ENCODE data around the gene BUB1B. TPM values are rescaled to one million over a fixed set of nuclear protein-coding genes. Genes with fewer than 3 reads are reported as not detected.

Gene BUB1B
- total RNA-seq, 1 donor from 2014 or later: 76.1 TPM

GRCh38 chr15:40252141-40252437, 91.2 kb downstream of the BUB1B start:
- intact Hi-C loops (cut with micrococcal nuclease): no loop called here
- Mint-ChIP-seq H3K9me3 (no peaks in the 10 kb centered on the region), H3K36me3 (ENCODE audit: low read depth) (no peaks in the 10 kb centered on the region), H3K4me3 (no peak overlapping the region), H3K27me3 (ENCODE audit: insufficient read depth) (peaks cover 37% of the 10 kb centered on the region), H3K27ac (no peak overlapping the region), H3K4me1 (ENCODE audit: low read depth) (peaks cover 5% of the 10 kb centered on the region)
- no peak for DNase-seq (ENCODE audit: low spot score)

GRCh38 chr15:40252438-40253166, 91.7 kb downstream of the BUB1B start:
- Mint-ChIP-seq H3K27me3 (ENCODE audit: insufficient read depth) (peaks cover 35% of the 10 kb centered on the region), H3K4me1 (ENCODE audit: low read depth) (peaks cover 5% of the 10 kb centered on the region), H3K9me3 (no peaks in the 10 kb centered on the region), H3K27ac (no peak overlapping the region), H3K4me3 (peak overlapping the region; percentile 77), H3K36me3 (ENCODE audit: low read depth) (no peaks in the 10 kb centered on the region)
- DNase-seq (ENCODE audit: low spot score): no peak
- intact Hi-C loops (cut with micrococcal nuclease): no loop called here

- H3K27me3 Mint-ChIP-seq (ENCODE audit: insufficient read depth): peaks cover 35% of the 10 kb centered on the region
- H3K4me3 Mint-ChIP-seq: peak overlapping the region; percentile 77
- H3K36me3 Mint-ChIP-seq (ENCODE audit: low read depth): no peaks in the 10 kb centered on the region
- intact Hi-C loops (cut with micrococcal nuclease): no loop called here
- no peaks in the 10 kb centered on the region for H3K9me3 Mint-ChIP-seq
- no peak for DNase-seq (ENCODE audit: low spot score)
- H3K4me1 Mint-ChIP-seq (ENCODE audit: low read depth): peaks cover 5% of the 10 kb centered on the region
- H3K27ac Mint-ChIP-seq: no peak overlapping the region
Observed at GRCh38 chr15:40253167-40253790, 92.4 kb downstream of the BUB1B start.

- Mint-ChIP-seq H3K36me3 (ENCODE audit: low read depth) (no peaks in the 10 kb centered on the region), H3K27me3 (ENCODE audit: insufficient read depth) (peaks cover 39% of the 10 kb centered on the region), H3K4me3 (no peak overlapping the region), H3K27ac (no peak overlapping the region), H3K4me1 (ENCODE audit: low read depth) (peaks cover 5% of the 10 kb centered on the region), H3K9me3 (no peaks in the 10 kb centered on the region)
- intact Hi-C loops (cut with micrococcal nuclease): no loop called here
- no peak for DNase-seq (ENCODE audit: low spot score)
Observed at GRCh38 chr15:40254452-40254851, 93.6 kb downstream of the BUB1B start.

- intact Hi-C loops (cut with micrococcal nuclease): no loop called here
- Mint-ChIP-seq H3K9me3 (no peaks in the 10 kb centered on the region), H3K4me3 (no peak overlapping the region), H3K27ac (no peak overlapping the region), H3K4me1 (ENCODE audit: low read depth) (peaks cover 5% of the 10 kb centered on the region), H3K36me3 (ENCODE audit: low read depth) (no peaks in the 10 kb centered on the region), H3K27me3 (ENCODE audit: insufficient read depth) (peaks cover 39% of the 10 kb centered on the region)
- no peak for DNase-seq (ENCODE audit: low spot score)
Observed at GRCh38 chr15:40255033-40255432, 94.2 kb downstream of the BUB1B start.

GRCh38 chr15:40256638-40257235, 95.9 kb downstream of the BUB1B start:
- Mint-ChIP-seq H3K4me3 (no peak overlapping the region), H3K27me3 (ENCODE audit: insufficient read depth) (peaks cover 37% of the 10 kb centered on the region), H3K4me1 (ENCODE audit: low read depth) (peaks cover 5% of the 10 kb centered on the region), H3K27ac (no peak overlapping the region), H3K36me3 (ENCODE audit: low read depth) (no peaks in the 10 kb centered on the region), H3K9me3 (no peaks in the 10 kb centered on the region)
- no peak for DNase-seq (ENCODE audit: low spot score)
- intact Hi-C loops (cut with micrococcal nuclease): no loop called here

GRCh38 chr15:40257656-40258450, 97.0 kb downstream of the BUB1B start:
- Mint-ChIP-seq H3K36me3 (ENCODE audit: low read depth) (no peaks in the 10 kb centered on the region), H3K9me3 (no peaks in the 10 kb centered on the region), H3K4me1 (ENCODE audit: low read depth) (peaks cover 4% of the 10 kb centered on the region), H3K27ac (no peak overlapping the region), H3K27me3 (ENCODE audit: insufficient read depth) (peaks cover 40% of the 10 kb centered on the region), H3K4me3 (no peak overlapping the region)
- no peak for DNase-seq (ENCODE audit: low spot score)
- intact Hi-C loops (cut with micrococcal nuclease): no loop called here

GRCh38 chr15:40258544-40258943, 97.7 kb downstream of the BUB1B start:
- intact Hi-C loops (cut with micrococcal nuclease): no loop called here
- Mint-ChIP-seq H3K27ac (no peak overlapping the region), H3K9me3 (no peaks in the 10 kb centered on the region), H3K27me3 (ENCODE audit: insufficient read depth) (peaks cover 33% of the 10 kb centered on the region), H3K4me1 (ENCODE audit: low read depth) (no peaks in the 10 kb centered on the region), H3K36me3 (ENCODE audit: low read depth) (no peaks in the 10 kb centered on the region), H3K4me3 (no peak overlapping the region)
- no peak for DNase-seq (ENCODE audit: low spot score)

- H3K36me3 Mint-ChIP-seq (ENCODE audit: low read depth): no peaks in the 10 kb centered on the region
- no peak overlapping the region for H3K4me3 Mint-ChIP-seq
- intact Hi-C loops (cut with micrococcal nuclease): no loop called here
- H3K4me1 Mint-ChIP-seq (ENCODE audit: low read depth): no peaks in the 10 kb centered on the region
- no peak overlapping the region for H3K27ac Mint-ChIP-seq
- H3K27me3 Mint-ChIP-seq (ENCODE audit: insufficient read depth): peaks cover 29% of the 10 kb centered on the region
- H3K9me3 Mint-ChIP-seq: no peaks in the 10 kb centered on the region
- no peak for DNase-seq (ENCODE audit: low spot score)
Observed at GRCh38 chr15:40259021-40259420, 98.2 kb downstream of the BUB1B start.

GRCh38 chr15:40263024-40263754, 102.3 kb downstream of the BUB1B start:
- intact Hi-C loops (cut with micrococcal nuclease): no loop called here
- Mint-ChIP-seq H3K36me3 (ENCODE audit: low read depth) (no peaks in the 10 kb centered on the region), H3K4me3 (no peak overlapping the region), H3K27ac (no peak overlapping the region), H3K27me3 (ENCODE audit: insufficient read depth) (peaks cover 19% of the 10 kb centered on the region), H3K4me1 (ENCODE audit: low read depth) (no peaks in the 10 kb centered on the region), H3K9me3 (no peaks in the 10 kb centered on the region)
- DNase-seq (ENCODE audit: low spot score): no peak

GRCh38 chr15:40264321-40265153, 103.7 kb downstream of the BUB1B start:
- intact Hi-C loops (cut with micrococcal nuclease): no loop called here
- Mint-ChIP-seq H3K9me3 (no peaks in the 10 kb centered on the region), H3K27me3 (ENCODE audit: insufficient read depth) (peaks cover 14% of the 10 kb centered on the region), H3K4me1 (ENCODE audit: low read depth) (no peaks in the 10 kb centered on the region), H3K27ac (no peak overlapping the region), H3K36me3 (ENCODE audit: low read depth) (no peaks in the 10 kb centered on the region), H3K4me3 (no peak overlapping the region)
- no peak for DNase-seq (ENCODE audit: low spot score)

- DNase-seq (ENCODE audit: low spot score): no peak
- no peak overlapping the region for H3K27ac Mint-ChIP-seq
- H3K4me3 Mint-ChIP-seq: no peak overlapping the region
- no peaks in the 10 kb centered on the region for H3K9me3 Mint-ChIP-seq
- H3K4me1 Mint-ChIP-seq (ENCODE audit: low read depth): no peaks in the 10 kb centered on the region
- peaks cover 14% of the 10 kb centered on the region for H3K27me3 Mint-ChIP-seq (ENCODE audit: insufficient read depth)
- H3K36me3 Mint-ChIP-seq (ENCODE audit: low read depth): no peaks in the 10 kb centered on the region
- intact Hi-C loops (cut with micrococcal nuclease): no loop called here
Observed at GRCh38 chr15:40265355-40265754, 104.5 kb downstream of the BUB1B start.
